Ovary (tissue), 3 donors: Measurements from ENCODE around the gene ANKRD29.

Source experiments
- EP300 ChIP-seq: sonication (generic); formaldehyde crosslinking; IDR thresholded peaks from one replicate; pipeline ENCODE4 v1.6.1; 2017; ENCODE audit warnings: antibody characterized with exemption
- POLR2A ChIP-seq: fragments of 450-650 bp; IDR thresholded peaks from one replicate; pipeline ENCODE4 v1.6.1; 2017; ENCODE audit warnings: antibody characterized with exemption, mild to moderate bottlenecking, moderate library complexity
- TF ChIP-seq, protein P1 (sequence below), 3 donors: fragments of 450-650 bp in 2 of 3; fragments of 200-600 bp in 1 of 3; IDR thresholded peaks; one replicate each; pipeline versions ENCODE4 v1.5.1 to v1.8.0; 2016 to 2022; ENCODE audit warnings: antibody characterized with exemption in 3 of 3, mild to moderate bottlenecking in 1 of 3
- donor health status: DM: no; HTN: no; CAD: no.

DNA sequence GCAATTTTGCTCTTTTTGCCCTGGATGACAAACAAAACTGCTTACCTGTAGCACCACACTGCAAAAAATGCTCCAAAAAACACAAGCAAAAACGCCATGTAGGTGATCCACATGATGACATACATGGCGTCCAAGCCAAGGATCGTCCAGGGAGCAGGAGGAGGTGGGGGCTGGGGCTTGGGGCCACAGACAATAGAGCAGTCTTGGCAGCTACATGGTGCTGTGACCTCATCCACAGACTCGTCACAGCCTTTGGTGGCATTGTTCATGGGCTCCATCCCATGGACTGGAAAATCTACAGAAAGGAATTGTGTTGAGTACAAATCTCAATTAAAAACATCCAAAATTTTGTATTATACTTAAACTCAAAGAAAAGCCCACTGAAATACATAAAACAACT, 102.5 kb downstream of the ANKRD29 start:
- TF ChIP-seq, protein P1, sequence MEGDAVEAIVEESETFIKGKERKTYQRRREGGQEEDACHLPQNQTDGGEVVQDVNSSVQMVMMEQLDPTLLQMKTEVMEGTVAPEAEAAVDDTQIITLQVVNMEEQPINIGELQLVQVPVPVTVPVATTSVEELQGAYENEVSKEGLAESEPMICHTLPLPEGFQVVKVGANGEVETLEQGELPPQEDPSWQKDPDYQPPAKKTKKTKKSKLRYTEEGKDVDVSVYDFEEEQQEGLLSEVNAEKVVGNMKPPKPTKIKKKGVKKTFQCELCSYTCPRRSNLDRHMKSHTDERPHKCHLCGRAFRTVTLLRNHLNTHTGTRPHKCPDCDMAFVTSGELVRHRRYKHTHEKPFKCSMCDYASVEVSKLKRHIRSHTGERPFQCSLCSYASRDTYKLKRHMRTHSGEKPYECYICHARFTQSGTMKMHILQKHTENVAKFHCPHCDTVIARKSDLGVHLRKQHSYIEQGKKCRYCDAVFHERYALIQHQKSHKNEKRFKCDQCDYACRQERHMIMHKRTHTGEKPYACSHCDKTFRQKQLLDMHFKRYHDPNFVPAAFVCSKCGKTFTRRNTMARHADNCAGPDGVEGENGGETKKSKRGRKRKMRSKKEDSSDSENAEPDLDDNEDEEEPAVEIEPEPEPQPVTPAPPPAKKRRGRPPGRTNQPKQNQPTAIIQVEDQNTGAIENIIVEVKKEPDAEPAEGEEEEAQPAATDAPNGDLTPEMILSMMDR (IDR thresholded peaks at IDR 0.05) = no peak
- TF ChIP-seq EP300 = no peak
- no peak for TF ChIP-seq POLR2A
